Activated CD8-positive, alpha-beta T cell treated with anti-CD3 and anti-CD28 coated beads for 36 hours (primary cell): ENCODE measurements around the gene B3GNT8. TPM values are rescaled to one million over a fixed set of nuclear protein-coding genes. Genes with fewer than 3 reads are reported as not detected.
A peak's percentile ranks its signal among the peaks of the same experiment; 100 is the strongest.

Experiments used
- ATAC-seq: fragments of 200-7000 bp; cut with Tn5 transposase; one replicate; pipeline ENCODE4 v1.10.0; 2021; ENCODE audit warnings: mild to moderate bottlenecking, moderate library complexity
- CTCF ChIA-PET: fragments of 350-600 bp; sonication (Branson Sonifier 250); formaldehyde crosslinking; loops from one replicate; lab custom pipeline; 2021; ENCODE audit warnings: antibody characterized with exemption; lab: Charles Lee
- POLR2A ChIA-PET: fragments of 350-600 bp; sonication (Branson Sonifier 250); formaldehyde crosslinking; loops from one replicate; lab custom pipeline; 2021; ENCODE audit warnings: antibody characterized with exemption; lab: Charles Lee
- DNase-seq: peaks from one replicate; pipeline ENCODE4 v3.0.0-alpha.2; 2020
- H3K27ac Mint-ChIP-seq: one replicate; pipeline ENCODE4 v1.8.0; 2021; ENCODE audit warnings: mild to moderate bottlenecking, mixed read lengths
- H3K27me3 Mint-ChIP-seq: one replicate; pipeline ENCODE4 v1.8.0; 2021; ENCODE audit warnings: mixed read lengths
- H3K36me3 Mint-ChIP-seq: one replicate; pipeline ENCODE4 v1.8.0; 2021; ENCODE audit warnings: low read depth, mixed read lengths
- H3K4me1 Mint-ChIP-seq: one replicate; pipeline ENCODE4 v1.8.0; 2021; ENCODE audit warnings: low read depth, mixed read lengths
- H3K4me3 Mint-ChIP-seq: one replicate; pipeline ENCODE4 v1.8.0; 2021; ENCODE audit warnings: mild to moderate bottlenecking, moderate library complexity, mixed read lengths
- H3K9me3 Mint-ChIP-seq: one replicate; pipeline ENCODE4 v1.8.0; 2021; ENCODE audit warnings: mixed read lengths
- CTCF ChIP-seq: fragments of 200-600 bp; IDR thresholded peaks from one replicate; pipeline ENCODE4 v1.8.0; 2022; ENCODE audit warnings: antibody characterized with exemption, mild to moderate bottlenecking
- intact Hi-C: fragments of 100-400 bp; cut with micrococcal nuclease; formaldehyde crosslinking; loops from one replicate; pipeline ENCODE4 v1.10.0; 2022
- total RNA-seq, 2 experiments: library from RNA; stranded (reverse); gene quantifications; one replicate each; pipeline ENCODE4 v1.2.3, GENCODE V29; 2021

Gene B3GNT8
- total RNA-seq, 2 experiments from 2014 or later = 0.59 to 1.1 TPM

- H3K27ac Mint-ChIP-seq = no peak overlapping the region
- H3K9me3 Mint-ChIP-seq = no peaks in the 10 kb centered on the region
- POLR2A ChIA-PET = interaction anchor here (1.1 kb wide), 1 partner anchor 14 kb away, joined by 3 read pairs; no protein-coding TSS in a partner anchor
- DNase-seq (no peak), ATAC-seq (no peak)
- CTCF ChIA-PET = no interaction called here
- peaks cover 7% of the 10 kb centered on the region for H3K4me1 Mint-ChIP-seq
- intact Hi-C loops = no loop called here
- H3K36me3 Mint-ChIP-seq = peaks cover 15% of the 10 kb centered on the region
- no peaks in the 10 kb centered on the region for H3K27me3 Mint-ChIP-seq
- TF ChIP-seq CTCF = no peak
- no peak overlapping the region for H3K4me3 Mint-ChIP-seq
Measured at GRCh38 chr19:41422456-41422855, 4.7 kb downstream of the B3GNT8 start.

GRCh38 chr19:41421973-41422372 is 5.2 kb downstream of the B3GNT8 start:
- Mint-ChIP-seq H3K4me1 (peaks cover 4% of the 10 kb centered on the region), H3K4me3 (no peak overlapping the region), H3K9me3 (no peaks in the 10 kb centered on the region), H3K27ac (peak overlapping the region; percentile 20), H3K27me3 (no peaks in the 10 kb centered on the region), H3K36me3 (peaks cover 15% of the 10 kb centered on the region)
- ChIA-PET CTCF (no interaction called here), POLR2A (interaction anchor here (1.1 kb wide), 1 partner anchor 14 kb away, joined by 3 read pairs; no protein-coding TSS in a partner anchor)
- no peak for ATAC-seq
- intact Hi-C loops = no loop called here
- no peak for TF ChIP-seq CTCF
- no peak for DNase-seq

- Mint-ChIP-seq H3K4me3 (no peak overlapping the region), H3K27ac (no peak overlapping the region), H3K27me3 (no peaks in the 10 kb centered on the region), H3K4me1 (no peaks in the 10 kb centered on the region), H3K36me3 (peaks cover 16% of the 10 kb centered on the region), H3K9me3 (no peaks in the 10 kb centered on the region)
- TF ChIP-seq CTCF = no peak
- ChIA-PET POLR2A (interaction anchor here (1.1 kb wide), 1 partner anchor 13 kb away, joined by 3 read pairs; no protein-coding TSS in a partner anchor), CTCF (no interaction called here)
- ATAC-seq (no peak), DNase-seq (no peak)
- intact Hi-C loops = no loop called here
Measured at GRCh38 chr19:41421314-41421713, 5.9 kb downstream of the B3GNT8 start.

- DNase-seq = no peak
- no peak for ATAC-seq
- ChIA-PET CTCF (no interaction called here), POLR2A (no interaction called here)
- TF ChIP-seq CTCF = no peak
- intact Hi-C loops = no loop called here
- no peaks in the 10 kb centered on the region for H3K9me3 Mint-ChIP-seq
- no peaks in the 10 kb centered on the region for H3K27me3 Mint-ChIP-seq
- H3K27ac Mint-ChIP-seq = no peak overlapping the region
- no peaks in the 10 kb centered on the region for H3K4me1 Mint-ChIP-seq
- peaks cover 16% of the 10 kb centered on the region for H3K36me3 Mint-ChIP-seq
- no peak overlapping the region for H3K4me3 Mint-ChIP-seq
Measured at GRCh38 chr19:41420101-41420880, 6.9 kb downstream of the B3GNT8 start.

- Mint-ChIP-seq H3K27ac (no peak overlapping the region), H3K9me3 (no peaks in the 10 kb centered on the region), H3K4me3 (no peak overlapping the region), H3K4me1 (no peaks in the 10 kb centered on the region), H3K27me3 (no peaks in the 10 kb centered on the region), H3K36me3 (peaks cover 21% of the 10 kb centered on the region)
- CTCF ChIA-PET = no interaction called here
- TF ChIP-seq CTCF = no peak
- POLR2A ChIA-PET = no interaction called here
- intact Hi-C loops = no loop called here
- DNase-seq (no peak), ATAC-seq (no peak)
Measured at GRCh38 chr19:41416194-41416674, 10.9 kb downstream of the B3GNT8 start.
